ENCODE measurements around the gene SIRPB2.
A peak's percentile ranks its signal among the peaks of the same experiment; 100 is the strongest.

SIRPB2 gene

DNA sequence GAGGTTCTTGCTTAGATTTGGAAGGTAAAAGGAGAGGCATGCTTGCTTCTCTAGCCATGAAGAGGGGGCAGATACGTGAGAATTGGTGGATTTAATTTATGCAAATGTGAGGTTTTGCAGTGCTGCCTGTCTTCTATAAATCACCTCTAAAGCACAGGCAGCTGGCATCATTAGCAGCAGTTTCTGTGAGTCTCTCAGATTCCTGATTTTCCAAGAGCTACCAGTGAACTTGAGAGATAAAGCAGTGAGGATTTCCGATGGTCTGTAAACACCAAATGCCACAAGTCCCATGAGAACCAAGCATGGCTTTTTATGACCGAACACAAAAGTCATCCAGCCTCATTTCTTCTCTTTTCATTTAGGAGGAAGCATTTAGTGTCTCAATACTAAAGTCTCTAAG lies 3.2 kb upstream of the SIRPB2 start:
- H3K14ac ChIP-seq (ENCODE audit: low read length): no peak overlapping the region
- no peak for DNase-seq
- no peak overlapping the region for H2AFZ ChIP-seq (ENCODE audit: insufficient read depth, low read length, poor library complexity)
- H3K27ac ChIP-seq (ENCODE audit: low read depth, low read length): no peak overlapping the region
- no peaks in the 10 kb centered on the region for H3K79me2 ChIP-seq (ENCODE audit: control insufficient read depth, insufficient read depth, low read length, poor library complexity)
- no peak overlapping the region for H3K9ac ChIP-seq (ENCODE audit: low read length)
- no peak overlapping the region for H3K4me3 ChIP-seq (ENCODE audit: low read depth, low read length)
- H3K23ac ChIP-seq (ENCODE audit: low read length): no peak overlapping the region
- H3K79me1 ChIP-seq (ENCODE audit: low read length): peaks cover under 1% of the 10 kb centered on the region
- no peaks in the 10 kb centered on the region for H3K4me1 ChIP-seq (ENCODE audit: control insufficient read depth in 1 of 2, insufficient read depth in 2 of 2, low read length in 2 of 2)
- no peaks in the 10 kb centered on the region for H3K36me3 ChIP-seq (ENCODE audit: control insufficient read depth in 1 of 2, insufficient read depth in 2 of 2, low read length in 2 of 2)
- no peak overlapping the region for H4K8ac ChIP-seq (ENCODE audit: low read depth, low read length)
- no peak overlapping the region for H2BK120ac ChIP-seq (ENCODE audit: insufficient read depth, low read length, poor library complexity)
- WGBS (ENCODE audit: extremely low coverage, insufficient coverage, insufficient read length): no CpG with 5 or more reads among the region's 3 CpGs
- no peak overlapping the region for H4K91ac ChIP-seq (ENCODE audit: low read depth, low read length)
- no peak overlapping the region for H4K12ac ChIP-seq (ENCODE audit: low read depth, low read length)
- no peak overlapping the region for H2BK5ac ChIP-seq (ENCODE audit: low read depth, low read length, poor library complexity)
- no peak overlapping the region for H3K4ac ChIP-seq (ENCODE audit: low read depth, low read length)
- no peak overlapping the region for H2BK12ac ChIP-seq (ENCODE audit: low read length)
- H3K27me3 ChIP-seq (ENCODE audit: insufficient read depth, low read length): no peaks in the 10 kb centered on the region
- H3K18ac ChIP-seq (ENCODE audit: low read length): no peak overlapping the region
- no peak overlapping the region for H2AK5ac ChIP-seq (ENCODE audit: low read length)
- H3K4me2 ChIP-seq (ENCODE audit: low read length): no peak overlapping the region
- no peaks in the 10 kb centered on the region for H3K9me3 ChIP-seq (ENCODE audit: insufficient read depth, low read depth, low read length)

DNA sequence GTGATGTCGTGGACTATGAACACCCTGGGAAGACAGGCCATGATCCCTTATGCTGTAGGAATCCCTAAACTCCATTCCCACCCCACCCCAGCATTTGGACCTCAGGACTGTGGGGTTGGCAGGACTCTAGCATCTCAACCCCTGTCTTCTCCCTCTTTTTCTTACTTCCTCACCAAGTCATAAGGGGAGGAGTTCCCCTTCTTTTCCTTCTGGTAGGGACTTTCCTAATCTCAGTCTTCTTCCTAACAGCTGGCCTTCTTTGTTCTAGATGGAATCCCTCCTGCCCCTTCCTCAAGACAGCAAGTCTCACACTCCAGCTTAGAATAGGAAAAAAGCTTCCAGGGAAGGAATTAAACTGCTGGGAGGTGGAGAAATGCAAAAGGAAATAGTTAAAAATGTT lies 2.3 kb upstream of the SIRPB2 start:
- H3K27ac ChIP-seq (ENCODE audit: low read depth, low read length): no peak overlapping the region
- H4K91ac ChIP-seq (ENCODE audit: low read depth, low read length): no peak overlapping the region
- no peak overlapping the region for H2BK12ac ChIP-seq (ENCODE audit: low read length)
- H3K4me1 ChIP-seq (ENCODE audit: control insufficient read depth in 1 of 2, insufficient read depth in 2 of 2, low read length in 2 of 2): no peaks in the 10 kb centered on the region
- H4K8ac ChIP-seq (ENCODE audit: low read depth, low read length): no peak overlapping the region
- no peak overlapping the region for H3K4me2 ChIP-seq (ENCODE audit: low read length)
- H3K14ac ChIP-seq (ENCODE audit: low read length): no peak overlapping the region
- no peaks in the 10 kb centered on the region for H3K79me2 ChIP-seq (ENCODE audit: control insufficient read depth, insufficient read depth, low read length, poor library complexity)
- H3K9ac ChIP-seq (ENCODE audit: low read length): no peak overlapping the region
- H3K4me3 ChIP-seq (ENCODE audit: low read depth, low read length): no peak overlapping the region
- no peaks in the 10 kb centered on the region for H3K79me1 ChIP-seq (ENCODE audit: low read length)
- no peak overlapping the region for H2BK120ac ChIP-seq (ENCODE audit: insufficient read depth, low read length, poor library complexity)
- no peaks in the 10 kb centered on the region for H3K27me3 ChIP-seq (ENCODE audit: insufficient read depth, low read length)
- H2AFZ ChIP-seq (ENCODE audit: insufficient read depth, low read length, poor library complexity): no peak overlapping the region
- no peak overlapping the region for H3K23ac ChIP-seq (ENCODE audit: low read length)
- no CpG with 5 or more reads among the region's 1 CpG for WGBS (ENCODE audit: extremely low coverage, insufficient coverage, insufficient read length)
- H2AK5ac ChIP-seq (ENCODE audit: low read length): no peak overlapping the region
- H3K36me3 ChIP-seq (ENCODE audit: control insufficient read depth in 1 of 2, insufficient read depth in 2 of 2, low read length in 2 of 2): no peaks in the 10 kb centered on the region
- DNase-seq: no peak
- H3K4ac ChIP-seq (ENCODE audit: low read depth, low read length): no peak overlapping the region
- no peak overlapping the region for H4K12ac ChIP-seq (ENCODE audit: low read depth, low read length)
- H3K18ac ChIP-seq (ENCODE audit: low read length): no peak overlapping the region
- H3K9me3 ChIP-seq (ENCODE audit: insufficient read depth, low read depth, low read length): no peaks in the 10 kb centered on the region
- no peak overlapping the region for H2BK5ac ChIP-seq (ENCODE audit: low read depth, low read length, poor library complexity)

DNA sequence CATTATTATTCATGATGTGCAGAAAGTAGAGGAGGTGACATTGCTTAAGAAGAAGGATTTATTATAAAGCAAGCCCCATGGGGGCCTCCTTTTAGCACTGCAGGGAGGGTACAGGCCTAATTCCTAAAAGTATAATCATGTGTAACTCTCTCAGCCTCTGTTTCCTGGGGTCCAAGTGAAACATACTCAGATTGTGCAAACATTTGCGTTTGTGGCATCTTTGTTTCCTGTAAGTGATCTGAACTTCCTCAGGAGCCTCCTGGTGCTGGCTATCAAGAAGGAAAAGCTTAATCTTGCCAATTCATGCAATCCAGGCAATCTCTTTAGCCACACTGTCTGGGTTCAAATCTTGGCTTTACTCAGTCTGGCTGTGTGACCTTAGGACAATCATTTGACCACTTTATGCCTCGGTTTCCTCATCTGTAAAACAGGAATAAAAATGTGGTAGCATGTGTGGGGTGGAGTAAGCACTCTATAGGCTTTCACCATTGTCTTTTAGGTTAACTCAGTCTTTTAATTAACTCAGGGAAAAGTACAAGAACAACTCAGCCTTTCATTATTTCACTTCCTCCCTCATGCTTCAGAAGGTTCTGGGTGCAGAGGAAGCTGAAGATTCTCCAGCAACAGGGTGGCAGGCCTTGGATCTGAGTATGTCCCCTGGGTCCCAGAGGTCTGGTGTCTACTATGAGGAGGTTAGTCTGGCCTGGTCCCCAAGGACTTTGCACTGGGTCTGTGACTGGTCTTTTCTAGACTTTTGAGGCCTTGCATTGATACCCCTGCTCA lies 831 bp upstream of the SIRPB2 start:
- no peak for DNase-seq
- Histone ChIP-seq H3K18ac (ENCODE audit: low read length) (no peak overlapping the region), H2BK120ac (ENCODE audit: insufficient read depth, low read length, poor library complexity) (no peak overlapping the region), H3K14ac (ENCODE audit: low read length) (no peak overlapping the region), H2BK12ac (ENCODE audit: low read length) (no peak overlapping the region), H3K23ac (ENCODE audit: low read length) (peak overlapping the region; percentile 62), H2AK5ac (ENCODE audit: low read length) (no peak overlapping the region), H3K36me3 (ENCODE audit: control insufficient read depth in 1 of 2, insufficient read depth in 2 of 2, low read length in 2 of 2) (no peaks in the 10 kb centered on the region), H3K4me1 (ENCODE audit: control insufficient read depth in 1 of 2, insufficient read depth in 2 of 2, low read length in 2 of 2) (no peaks in the 10 kb centered on the region), H4K91ac (ENCODE audit: low read depth, low read length) (no peak overlapping the region), H3K27ac (ENCODE audit: low read depth, low read length) (no peak overlapping the region), H3K27me3 (ENCODE audit: insufficient read depth, low read length) (no peaks in the 10 kb centered on the region), H3K9me3 (ENCODE audit: insufficient read depth, low read depth, low read length) (no peaks in the 10 kb centered on the region), H4K8ac (ENCODE audit: low read depth, low read length) (no peak overlapping the region), H4K12ac (ENCODE audit: low read depth, low read length) (no peak overlapping the region), H3K9ac (ENCODE audit: low read length) (no peak overlapping the region), H3K79me1 (ENCODE audit: low read length) (no peaks in the 10 kb centered on the region), H3K79me2 (ENCODE audit: control insufficient read depth, insufficient read depth, low read length, poor library complexity) (no peaks in the 10 kb centered on the region), H3K4ac (ENCODE audit: low read depth, low read length) (no peak overlapping the region), H3K4me2 (ENCODE audit: low read length) (no peak overlapping the region), H2BK5ac (ENCODE audit: low read depth, low read length, poor library complexity) (no peak overlapping the region), H2AFZ (ENCODE audit: insufficient read depth, low read length, poor library complexity) (no peak overlapping the region), H3K4me3 (ENCODE audit: low read depth, low read length) (no peak overlapping the region)
- WGBS (ENCODE audit: extremely low coverage, insufficient coverage, insufficient read length): no CpG with 5 or more reads among the region's 2 CpGs

DNA sequence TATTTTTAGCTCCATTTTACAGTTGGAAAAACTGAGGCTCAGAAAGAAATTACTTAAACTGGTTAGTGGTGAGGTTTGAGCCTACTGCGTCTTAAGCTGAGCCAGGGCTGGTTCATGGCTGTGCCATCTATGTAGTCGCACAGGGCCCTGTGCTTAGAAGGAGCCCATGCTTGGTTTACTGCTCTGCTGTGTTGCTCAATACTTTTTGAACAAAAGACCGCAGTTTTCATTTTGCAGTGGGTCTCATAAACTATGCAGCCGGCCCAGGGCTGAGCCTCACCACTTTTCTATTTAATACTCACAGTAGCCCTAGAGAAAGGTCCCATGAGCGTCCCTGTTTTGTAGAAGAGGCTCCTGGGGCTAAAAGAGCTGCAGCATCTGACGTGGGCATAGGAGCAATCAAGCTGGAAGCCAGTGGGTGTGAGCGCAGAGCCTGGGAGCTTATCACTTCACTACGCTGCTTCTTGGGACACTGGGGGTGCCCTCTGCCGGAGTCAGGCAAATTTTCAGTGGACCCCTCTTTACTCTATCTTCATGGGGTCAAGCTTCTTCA lies 501 bp downstream of the SIRPB2 start:
- Histone ChIP-seq H4K91ac (ENCODE audit: low read depth, low read length) (no peak overlapping the region), H3K79me1 (ENCODE audit: low read length) (no peaks in the 10 kb centered on the region), H3K14ac (ENCODE audit: low read length) (no peak overlapping the region), H3K4ac (ENCODE audit: low read depth, low read length) (no peak overlapping the region), H3K9me3 (ENCODE audit: insufficient read depth, low read depth, low read length) (no peaks in the 10 kb centered on the region), H3K4me2 (ENCODE audit: low read length) (no peak overlapping the region), H2AK5ac (ENCODE audit: low read length) (no peak overlapping the region), H2BK12ac (ENCODE audit: low read length) (no peak overlapping the region), H2BK5ac (ENCODE audit: low read depth, low read length, poor library complexity) (no peak overlapping the region), H2AFZ (ENCODE audit: insufficient read depth, low read length, poor library complexity) (no peak overlapping the region), H4K8ac (ENCODE audit: low read depth, low read length) (no peak overlapping the region), H3K27ac (ENCODE audit: low read depth, low read length) (no peak overlapping the region), H3K18ac (ENCODE audit: low read length) (no peak overlapping the region), H3K4me1 (ENCODE audit: control insufficient read depth in 1 of 2, insufficient read depth in 2 of 2, low read length in 2 of 2) (no peaks in the 10 kb centered on the region), H3K4me3 (ENCODE audit: low read depth, low read length) (no peak overlapping the region), H3K36me3 (ENCODE audit: control insufficient read depth in 1 of 2, insufficient read depth in 2 of 2, low read length in 2 of 2) (no peaks in the 10 kb centered on the region), H3K27me3 (ENCODE audit: insufficient read depth, low read length) (no peaks in the 10 kb centered on the region), H3K79me2 (ENCODE audit: control insufficient read depth, insufficient read depth, low read length, poor library complexity) (no peaks in the 10 kb centered on the region), H4K12ac (ENCODE audit: low read depth, low read length) (no peak overlapping the region), H3K23ac (ENCODE audit: low read length) (no peak overlapping the region), H2BK120ac (ENCODE audit: insufficient read depth, low read length, poor library complexity) (no peak overlapping the region), H3K9ac (ENCODE audit: low read length) (no peak overlapping the region)
- WGBS (ENCODE audit: extremely low coverage, insufficient coverage, insufficient read length): no CpG with 5 or more reads among the region's 9 CpGs
- no peak for DNase-seq
